Endometrium (tissue), 2 donors: ENCODE data around the gene CNDP1.

ENCODE experiments used
- FAIRE-seq: peaks from 2 replicates; lab custom pipeline; 2012; peaks lifted over from hg19 to GRCh38; lab: Jason Lieb, UNC
- donor health status: control.
- donor health status: control.

The CNDP1 gene

DNA sequence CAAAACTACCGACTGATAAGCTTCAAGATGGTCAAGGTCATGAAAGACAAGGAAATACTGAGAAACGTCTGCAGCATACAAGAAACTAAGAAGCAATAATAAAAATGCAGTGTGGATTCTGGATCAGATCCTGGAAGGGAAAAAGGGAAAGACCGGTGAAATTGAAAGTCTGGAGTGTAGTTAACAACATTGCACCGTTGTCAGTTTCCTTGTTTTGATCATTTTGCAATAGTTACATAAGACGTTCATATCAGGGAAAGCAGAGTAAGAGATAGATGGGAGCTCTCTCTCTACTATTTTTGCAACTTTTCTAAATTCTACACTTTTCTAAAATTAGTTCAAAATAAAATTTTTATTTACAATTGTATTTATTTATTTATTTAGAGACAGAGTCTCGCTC lies 48.3 kb downstream of the CNDP1 start:
- no peak for FAIRE-seq

DNA sequence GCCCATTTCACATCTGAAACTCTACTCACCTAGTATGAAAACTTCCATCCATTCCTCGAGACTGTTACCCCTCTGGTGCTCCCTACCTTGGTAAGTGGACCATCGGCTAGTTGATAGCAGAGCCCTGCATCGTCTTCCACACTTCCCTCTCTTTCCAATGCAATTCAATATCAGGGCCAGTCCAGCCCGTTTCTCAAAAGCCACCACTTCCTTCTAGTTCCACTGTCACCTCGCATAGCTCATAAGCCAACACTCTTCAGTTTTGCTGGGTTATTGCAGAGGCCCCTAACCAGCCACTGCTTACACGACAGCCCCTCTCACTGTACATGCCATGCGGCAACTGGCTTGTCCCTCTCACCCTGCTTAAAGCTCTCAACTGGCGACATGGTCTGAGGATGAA lies 53.1 kb downstream of the CNDP1 start:
- FAIRE-seq: no peak

DNA sequence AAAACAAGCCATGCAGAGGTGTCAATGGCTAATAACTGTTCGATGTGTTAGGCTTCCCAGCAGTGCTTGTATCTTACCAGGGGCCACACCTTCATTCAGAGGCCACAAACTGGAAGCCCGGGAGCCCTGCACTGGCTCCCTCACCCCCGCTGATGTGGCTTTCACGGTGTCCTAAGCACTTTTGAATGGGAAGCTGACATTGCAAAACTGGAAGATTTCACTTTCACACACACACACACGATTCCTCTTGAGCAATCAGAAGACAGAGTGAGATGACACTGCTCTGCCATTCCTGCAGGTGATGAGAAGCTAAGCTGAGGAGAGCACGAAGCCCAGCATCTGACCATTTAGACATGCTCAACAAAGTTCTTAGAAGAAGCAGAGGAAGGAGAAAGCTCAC lies 54.7 kb downstream of the CNDP1 start:
- no peak for FAIRE-seq

DNA sequence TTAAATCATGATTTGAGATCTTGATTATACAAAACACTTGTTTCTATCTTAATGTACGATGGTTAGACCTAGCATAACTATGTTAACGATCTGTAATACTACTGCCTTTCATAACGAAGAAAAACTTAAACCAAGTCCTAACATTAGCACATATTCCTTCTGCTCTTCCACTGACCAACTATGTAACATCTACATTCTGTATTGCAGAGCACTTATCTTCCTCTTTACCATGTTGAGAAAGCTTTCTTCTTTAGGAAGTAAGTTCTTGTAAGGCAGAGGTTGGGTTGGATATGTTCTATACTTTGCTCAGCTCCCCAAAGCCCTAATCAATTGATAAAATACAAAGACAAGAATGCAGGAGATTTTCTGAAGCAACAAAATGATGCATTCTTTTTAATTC lies 55.5 kb downstream of the CNDP1 start:
- no peak for FAIRE-seq

DNA sequence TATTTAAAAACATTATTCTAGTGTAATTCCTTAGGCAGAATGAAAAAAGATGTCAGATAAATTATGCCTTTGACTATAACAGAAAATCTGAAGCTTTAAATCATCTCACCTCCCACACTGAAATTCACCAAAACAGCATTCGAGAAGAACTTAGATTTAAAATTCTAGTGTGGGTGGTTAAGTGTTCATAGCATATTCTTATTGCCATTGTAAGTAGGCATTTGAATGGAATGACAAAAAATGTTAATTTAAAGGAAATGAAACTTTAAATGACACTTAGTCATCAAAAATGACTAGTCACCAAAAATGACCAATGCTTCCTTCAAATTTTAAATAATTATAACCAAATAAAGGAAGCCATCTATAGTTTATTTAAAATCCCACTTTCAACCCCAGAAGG lies 56.4 kb downstream of the CNDP1 start:
- no peak for FAIRE-seq

DNA sequence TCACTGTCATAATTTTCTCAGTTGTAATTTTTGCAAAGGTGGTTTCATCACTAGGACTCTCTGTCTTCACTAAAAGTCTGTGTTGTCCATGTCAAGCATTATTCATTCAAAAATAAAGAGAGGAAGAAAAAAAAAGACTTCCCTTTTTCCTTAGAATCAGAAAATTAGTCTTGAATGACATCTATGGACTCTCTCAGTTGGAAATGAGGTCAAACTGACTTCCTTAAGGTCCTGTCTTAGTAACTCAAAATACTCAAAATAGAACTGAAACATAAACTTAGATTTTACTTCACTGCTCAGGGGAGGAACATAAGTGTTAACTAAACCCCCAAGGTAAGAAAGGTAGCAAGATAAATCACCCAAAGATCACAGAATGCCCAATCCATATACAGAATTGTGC lies 61.1 kb downstream of the CNDP1 start:
- FAIRE-seq: no peak

DNA sequence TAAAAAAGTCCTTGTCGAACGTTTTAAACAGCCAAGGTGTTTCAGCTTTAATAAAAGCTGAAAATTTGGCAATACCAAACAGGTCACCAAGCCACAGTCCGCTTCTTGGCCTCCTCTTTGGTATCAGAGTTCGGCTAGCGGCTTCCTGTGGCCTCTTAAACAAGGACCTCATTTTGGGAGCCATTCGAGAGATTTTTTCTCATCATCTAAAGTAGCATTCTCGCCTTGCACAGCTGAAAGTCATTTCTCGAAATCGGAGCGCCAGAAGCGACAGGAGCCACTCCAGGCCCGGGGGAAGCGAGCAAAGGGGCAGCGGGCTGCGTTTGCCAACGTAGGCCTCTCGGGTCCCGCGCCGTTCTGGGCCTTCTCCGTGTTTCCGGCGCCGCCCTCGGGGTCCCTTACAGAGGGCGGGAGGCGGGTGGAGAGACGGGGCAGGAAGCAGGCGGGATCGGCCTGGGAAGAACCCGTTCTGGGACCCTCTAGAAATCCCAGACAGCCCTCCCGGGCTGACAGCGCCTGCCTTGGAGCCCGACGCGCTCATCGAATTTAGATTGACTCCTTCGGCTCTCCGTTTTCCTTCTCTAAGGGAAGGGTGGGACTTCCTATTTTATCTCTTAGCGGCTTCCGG lies 62.8 kb downstream of the CNDP1 start:
- FAIRE-seq: no peak

DNA sequence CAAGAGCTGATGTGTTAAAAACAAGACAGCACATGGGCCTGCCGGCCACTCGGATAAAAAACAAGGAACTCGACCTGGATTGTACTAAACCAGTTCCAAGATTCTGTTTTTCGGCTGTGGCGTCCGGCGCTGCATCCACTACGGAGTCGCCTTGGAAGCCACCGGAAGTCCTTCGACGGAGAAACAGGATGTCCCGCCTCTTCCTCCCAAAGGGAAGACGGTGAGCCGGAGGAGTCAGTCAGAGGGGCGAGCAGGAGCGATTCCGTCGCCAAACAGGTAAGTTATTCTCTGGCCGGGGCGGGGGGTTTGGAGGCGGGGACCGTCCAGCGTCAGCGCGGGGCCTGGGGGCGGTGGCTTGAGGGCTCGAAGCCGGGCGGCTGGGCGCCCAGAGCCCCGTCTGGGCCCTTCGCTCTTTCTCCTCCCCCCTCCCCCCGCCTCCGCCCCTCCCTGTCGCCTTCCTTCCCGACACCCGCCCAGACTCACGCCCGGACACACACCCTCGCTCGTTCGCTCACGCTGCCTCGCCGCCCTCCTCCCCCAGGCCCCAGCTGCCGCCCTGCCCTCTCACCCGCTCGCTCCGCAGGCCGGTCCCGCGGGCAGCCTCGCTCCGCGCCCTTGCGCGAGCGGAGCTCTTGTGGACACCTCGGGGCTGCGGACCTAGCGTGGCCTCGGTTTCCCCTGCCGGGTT lies 63.5 kb downstream of the CNDP1 start, which contains the start of gene ZNF407:
Gene ZNF407, plus strand, starts transcription at position 209 of the 688 bp plus-strand sequence. CDS start 33,150 bp downstream, outside the sequence.
- FAIRE-seq: no peak

DNA sequence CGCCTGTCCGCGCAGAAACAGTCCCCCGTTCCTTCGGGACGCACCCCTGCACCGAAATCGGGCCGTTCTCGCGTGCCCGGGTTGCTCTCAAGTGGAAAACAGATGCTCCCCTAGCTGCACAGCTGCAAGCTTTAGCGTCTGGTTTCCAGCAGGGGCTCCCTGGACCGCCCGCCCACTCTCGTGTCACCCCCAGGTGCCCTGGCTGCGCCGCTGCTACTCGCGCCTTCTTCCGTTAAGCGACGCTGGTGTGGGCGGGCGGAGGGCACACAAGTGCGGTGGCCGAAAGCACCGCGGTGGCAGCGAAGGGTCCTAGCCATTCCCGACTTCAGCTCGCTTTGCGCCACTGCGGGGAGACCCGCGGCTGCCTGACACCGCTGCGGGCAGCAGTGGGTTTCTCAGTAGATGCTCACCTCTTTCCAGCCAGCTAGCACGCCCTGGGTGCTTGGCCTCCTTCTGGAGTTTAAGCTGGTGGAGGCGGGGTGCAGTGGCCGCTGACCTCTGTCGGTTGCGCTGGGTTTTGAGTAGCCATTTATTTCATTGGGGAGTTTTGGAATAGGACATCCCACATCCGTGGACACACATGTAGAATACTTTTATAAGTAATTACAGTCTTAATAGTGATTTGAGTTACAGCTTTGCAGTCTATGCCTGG lies 64.2 kb downstream of the CNDP1 start:
- no peak for FAIRE-seq

DNA sequence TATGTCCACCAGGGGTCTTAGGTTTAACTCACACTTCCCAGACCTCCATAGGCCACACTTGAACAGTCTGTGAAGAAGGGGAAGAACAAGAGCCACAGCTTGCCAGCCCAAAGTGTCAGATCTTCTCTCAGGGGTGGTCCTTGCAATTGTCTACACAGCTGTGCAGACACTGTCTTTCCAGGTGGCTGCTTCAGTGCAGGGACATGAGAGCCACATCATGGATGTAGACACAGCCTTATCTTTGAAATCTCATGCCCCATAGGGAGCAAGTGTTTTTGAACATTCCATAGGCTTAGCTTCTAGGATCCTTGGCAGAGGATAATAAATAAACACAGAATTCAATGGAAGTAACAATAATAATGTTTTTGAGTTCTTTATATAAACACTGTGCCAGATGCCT lies 70.1 kb downstream of the CNDP1 start:
- no peak for FAIRE-seq

DNA sequence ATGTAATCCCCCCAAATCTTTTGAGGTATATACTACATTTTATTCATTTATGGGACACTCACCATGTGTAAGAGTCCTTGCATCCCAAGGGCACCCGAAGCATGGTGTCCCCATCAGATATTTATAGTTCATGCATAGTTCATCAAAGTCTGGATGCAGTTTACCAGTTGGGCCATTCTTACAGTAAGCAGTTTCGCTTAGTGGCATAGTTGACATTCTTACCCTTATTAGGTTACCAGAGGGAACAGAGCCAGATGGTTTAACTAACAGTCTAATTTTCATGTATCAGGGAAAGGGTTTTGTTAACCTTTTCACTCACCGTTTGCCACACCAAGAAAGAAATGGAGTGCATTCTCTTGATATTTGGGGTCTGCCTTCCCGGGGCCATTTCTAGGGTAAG lies 70.5 kb downstream of the CNDP1 start:
- no peak for FAIRE-seq

DNA sequence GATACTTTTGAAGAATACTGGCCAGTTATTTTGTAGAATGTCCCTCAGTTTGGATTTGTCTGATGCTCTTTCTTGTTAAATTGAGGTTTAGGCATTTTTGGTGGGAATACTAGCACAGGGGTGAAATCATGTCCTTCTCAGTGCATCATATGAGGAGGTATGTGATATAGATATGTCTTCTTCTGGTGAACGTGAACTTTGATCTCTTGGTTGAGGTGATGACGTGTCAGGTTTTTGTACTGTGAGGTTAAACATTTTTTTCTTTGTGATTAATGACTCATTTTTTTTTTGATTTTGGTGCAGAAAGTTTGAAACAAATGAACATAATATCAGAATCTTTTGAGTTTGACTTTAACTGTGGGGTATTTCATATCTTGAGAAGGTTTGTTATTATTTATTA lies 74.4 kb downstream of the CNDP1 start:
- no peak for FAIRE-seq

DNA sequence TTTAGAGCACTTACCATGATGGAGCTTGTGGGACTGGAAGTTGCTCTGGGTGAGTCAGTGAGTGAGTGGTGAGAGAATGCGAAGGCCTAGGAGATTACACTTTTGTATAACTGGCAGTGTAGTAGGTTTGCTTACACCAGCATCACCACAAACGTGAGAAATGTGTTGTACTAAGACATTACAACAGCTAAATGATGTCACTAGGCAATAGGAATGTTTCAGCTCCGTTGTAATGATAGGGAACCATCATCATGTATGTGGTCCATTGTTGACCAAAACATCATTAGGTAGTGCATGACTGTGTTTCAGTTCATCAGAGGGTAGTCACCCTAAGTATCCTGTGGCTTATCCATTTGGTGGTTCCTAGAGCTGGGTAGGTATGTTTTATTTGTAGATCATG lies 75.2 kb downstream of the CNDP1 start:
- no peak for FAIRE-seq

DNA sequence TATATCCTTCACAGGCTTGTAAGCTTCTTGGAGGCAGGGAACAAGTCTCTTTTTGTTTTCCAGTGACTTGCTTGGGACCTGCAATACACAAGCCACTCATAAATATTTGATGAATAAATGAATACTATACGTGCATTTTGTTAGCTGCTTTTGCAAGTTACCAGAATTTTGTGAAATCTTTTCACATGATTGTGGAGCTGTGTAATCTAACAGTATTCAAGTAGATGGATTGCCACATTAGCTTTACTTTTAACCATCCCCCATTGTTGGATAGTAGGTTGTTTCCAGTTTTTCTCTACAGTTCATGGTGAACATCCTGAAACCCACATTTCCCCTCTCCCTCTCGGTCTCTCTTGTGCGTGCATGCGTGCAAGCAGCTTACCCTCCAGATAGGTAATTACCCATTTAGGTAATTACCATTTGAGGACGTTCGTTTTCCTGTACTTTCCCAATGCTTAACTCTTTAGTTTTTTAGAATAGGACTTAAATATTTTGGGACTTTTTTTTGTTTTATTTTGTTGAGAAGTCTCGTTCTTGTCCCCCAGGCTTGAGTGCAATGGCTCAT lies 75.8 kb downstream of the CNDP1 start:
- FAIRE-seq: no peak

DNA sequence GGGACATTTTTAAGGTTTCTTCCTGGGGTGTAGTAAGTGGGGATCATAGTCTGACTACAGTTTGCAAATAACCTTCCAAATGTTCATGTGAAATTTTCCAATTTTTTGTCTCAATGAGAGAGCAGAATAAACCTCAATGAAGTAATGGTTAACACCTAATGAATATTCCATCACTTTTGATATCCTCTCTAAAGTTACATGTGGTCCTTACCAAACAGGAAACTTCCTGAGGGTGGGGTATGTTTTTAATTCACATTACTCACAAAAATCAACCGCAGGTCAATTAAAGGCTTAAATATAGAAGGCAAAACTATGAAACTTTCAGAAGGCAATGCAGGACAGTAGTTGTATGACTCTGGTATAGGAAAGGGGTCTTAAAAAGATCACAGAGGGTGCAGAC lies 76.6 kb downstream of the CNDP1 start:
- no peak for FAIRE-seq

DNA sequence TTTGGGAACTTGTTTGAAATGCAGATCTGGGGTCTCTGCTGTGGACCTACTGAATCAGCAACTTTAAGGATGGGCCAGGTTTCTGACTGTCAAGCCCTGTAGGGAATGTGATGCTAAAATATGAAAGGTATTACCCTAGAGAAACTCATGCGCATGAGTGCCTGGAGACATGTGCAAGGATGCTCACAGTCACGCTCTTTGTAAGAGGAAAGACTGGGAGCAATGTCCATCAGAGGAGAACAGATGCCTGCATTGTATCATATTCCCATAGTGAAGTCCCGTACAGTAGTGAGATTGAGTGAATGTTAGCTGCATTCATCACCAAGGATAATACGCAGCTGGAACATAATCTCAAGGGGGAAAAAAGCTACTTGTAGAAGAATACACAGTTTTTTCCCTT lies 77.5 kb downstream of the CNDP1 start:
- no peak for FAIRE-seq

DNA sequence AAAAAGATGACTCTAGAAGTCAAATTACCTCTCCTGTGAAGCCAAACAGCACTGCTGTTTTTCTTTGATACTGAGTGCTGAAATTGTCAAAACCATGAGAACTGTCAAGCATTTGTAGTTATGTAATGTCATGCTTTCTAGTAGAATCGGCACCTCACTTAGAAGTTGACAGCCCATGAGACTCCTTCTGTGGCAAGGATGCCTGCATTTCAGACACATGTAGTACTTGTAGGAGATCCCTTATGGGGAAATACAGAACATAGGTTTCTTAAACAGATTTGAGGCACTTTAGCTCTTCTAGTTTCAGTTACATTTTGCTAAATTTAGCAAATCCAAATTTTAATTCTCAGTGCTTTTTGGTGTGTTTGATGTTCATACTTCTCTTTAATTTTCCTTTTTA lies 79.1 kb downstream of the CNDP1 start:
- no peak for FAIRE-seq

DNA sequence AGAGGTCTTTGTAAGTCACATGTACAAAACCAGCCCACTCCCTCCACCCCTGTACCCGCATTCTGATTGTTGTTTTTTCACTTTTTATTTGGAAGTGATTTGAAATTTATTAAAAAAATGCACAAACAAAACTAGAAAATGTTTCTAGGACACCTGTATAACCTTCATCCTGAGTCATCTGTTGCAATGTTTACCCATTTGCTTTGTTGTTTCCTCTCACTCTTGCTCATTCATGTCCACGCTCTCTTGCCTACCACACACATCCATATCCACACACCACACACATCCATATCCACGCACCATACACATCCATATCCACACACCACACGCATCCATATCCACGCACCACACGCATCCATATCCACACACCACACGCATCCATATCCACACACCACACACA lies 82.2 kb downstream of the CNDP1 start:
- FAIRE-seq: no peak

DNA sequence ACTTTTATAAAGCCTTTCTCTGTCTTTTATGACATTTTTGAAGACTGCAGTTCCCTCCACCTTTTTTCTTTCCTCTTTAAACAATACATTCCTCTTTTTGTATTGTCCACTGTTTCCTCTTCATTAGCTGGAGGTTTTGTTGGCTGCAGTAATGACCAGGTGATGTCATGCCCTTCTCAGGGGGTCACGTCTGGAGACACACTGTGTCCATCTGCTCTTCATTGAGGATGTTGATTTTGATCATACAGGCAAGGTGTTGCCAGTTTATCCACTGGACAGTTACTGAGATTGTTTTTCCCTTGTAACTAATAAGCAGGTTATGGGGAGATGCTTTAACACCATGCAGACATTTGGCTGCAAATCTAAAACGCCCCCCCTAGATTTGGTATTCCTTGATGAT lies 83.2 kb downstream of the CNDP1 start:
- FAIRE-seq: no peak

DNA sequence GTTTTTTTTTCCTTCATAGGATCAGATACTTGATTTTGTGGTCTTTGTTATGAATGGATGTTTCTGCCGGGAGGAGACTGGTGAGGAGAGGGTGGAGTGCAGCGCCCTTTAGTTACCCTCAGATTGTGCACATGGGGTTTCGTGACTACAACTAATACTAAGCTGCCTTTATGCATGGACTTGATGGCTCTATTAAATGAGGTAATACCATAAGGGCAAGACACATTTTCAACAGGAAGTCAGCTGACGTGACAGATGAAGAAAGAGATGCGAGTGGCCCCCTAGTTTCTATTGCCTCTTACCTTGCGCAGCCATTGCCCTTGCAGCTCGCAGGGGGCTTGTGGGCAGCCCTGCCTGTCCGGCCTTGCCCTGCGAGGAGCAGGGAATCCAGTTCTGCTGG lies 87.8 kb downstream of the CNDP1 start:
- FAIRE-seq: no peak

DNA sequence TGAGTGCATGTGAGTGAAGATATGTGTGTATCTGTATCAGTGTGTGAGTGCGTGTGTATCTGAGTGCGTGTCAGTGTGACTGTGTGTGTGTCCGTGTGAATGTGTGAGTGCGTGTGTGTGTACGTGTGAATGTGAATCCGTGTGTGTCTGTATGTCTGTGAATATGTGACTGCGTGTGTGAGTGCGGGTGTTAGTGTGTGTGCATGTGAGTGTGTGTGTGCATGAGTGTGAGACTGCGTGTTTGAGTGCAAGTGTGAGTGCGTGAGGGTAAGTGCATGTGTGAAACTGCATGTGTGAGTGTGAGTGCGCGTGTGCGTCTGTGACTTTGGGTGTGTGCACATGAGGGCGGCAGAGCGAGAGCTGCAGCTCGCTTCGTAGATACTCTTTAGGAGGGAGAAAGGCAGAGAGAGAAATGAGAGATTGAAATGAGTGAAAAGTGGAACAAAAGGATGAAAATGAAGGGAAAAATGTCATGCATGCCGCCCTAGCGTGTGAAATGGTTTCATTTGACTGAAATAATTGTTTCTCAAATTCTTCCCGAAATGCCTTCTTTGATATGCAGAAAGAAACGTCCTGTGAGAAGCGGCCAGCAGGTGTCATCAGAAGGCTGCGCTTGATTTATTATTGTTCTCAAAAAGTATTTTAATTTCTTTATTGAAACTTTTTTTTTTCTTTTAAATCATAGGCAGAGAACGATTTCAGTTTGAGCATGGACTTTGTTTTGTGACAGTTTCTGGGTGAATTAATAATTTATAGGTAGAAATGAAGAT lies 88.9 kb downstream of the CNDP1 start:
- no peak for FAIRE-seq

DNA sequence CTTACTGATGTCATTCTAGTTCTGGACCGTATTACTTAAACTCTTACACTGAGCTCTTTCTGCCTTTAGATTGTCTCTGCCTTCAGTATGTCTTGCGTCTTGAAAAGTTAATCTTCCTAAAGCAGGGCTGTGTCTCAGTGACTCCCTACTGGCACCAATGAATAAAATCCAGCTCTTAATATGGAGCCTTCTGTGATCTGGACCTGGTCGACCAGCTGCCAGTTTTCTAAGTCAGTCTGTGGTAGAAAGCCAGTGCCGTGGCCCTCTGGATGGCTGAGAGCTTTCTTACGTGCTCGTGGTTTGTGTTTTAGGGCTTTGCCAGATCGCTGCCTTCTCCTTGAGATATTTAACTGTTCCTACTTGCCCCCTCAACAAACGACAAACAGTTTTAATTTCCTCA lies 90.2 kb downstream of the CNDP1 start:
- FAIRE-seq: no peak

DNA sequence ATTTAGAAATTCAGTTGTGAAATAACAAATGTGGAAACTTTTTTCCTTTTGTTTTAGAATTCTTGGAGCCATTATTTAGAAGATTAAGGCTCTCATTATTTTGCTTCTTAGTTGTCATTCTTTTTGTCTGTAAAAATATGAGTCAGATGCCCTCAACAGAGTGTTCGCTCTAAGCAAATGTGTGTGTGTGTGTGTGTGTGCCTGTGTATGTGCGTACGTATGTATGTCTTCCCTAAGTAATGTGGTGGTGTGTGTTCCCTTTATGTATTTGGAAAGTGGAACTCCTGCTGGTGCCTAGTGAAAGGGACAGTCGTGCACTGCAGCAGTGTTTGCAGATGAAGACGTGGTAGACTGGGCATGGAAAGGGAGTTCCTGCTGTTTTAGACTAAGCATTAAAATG lies 90.9 kb downstream of the CNDP1 start:
- FAIRE-seq: no peak
